DMS114 treated with DMSO at 0.1 percent for 48 hours (cell line): ENCODE measurements around the gene AMOTL2.

Source experiments
- DNase-seq: peaks from one replicate; lab custom pipeline; 2025; ENCODE audit not compliant: unreplicated experiment; lab: John Stamatoyannopoulos, UW

The AMOTL2 gene

GRCh38 chr3:134380249-134380648 lies 6.0 kb upstream of the AMOTL2 start:
- no peak for DNase-seq

- DNase-seq: no peak
Measured at GRCh38 chr3:134378818-134379217, 4.6 kb upstream of the AMOTL2 start.

GRCh38 chr3:134378384-134378783 lies 4.1 kb upstream of the AMOTL2 start:
- no peak for DNase-seq

GRCh38 chr3:134377896-134378295 lies 3.6 kb upstream of the AMOTL2 start:
- DNase-seq: no peak

GRCh38 chr3:134376786-134377426 lies 2.7 kb upstream of the AMOTL2 start:
- no peak for DNase-seq

GRCh38 chr3:134376385-134376765 lies 2.1 kb upstream of the AMOTL2 start:
- DNase-seq: no peak

GRCh38 chr3:134375582-134376384 lies 1.5 kb upstream of the AMOTL2 start:
- DNase-seq: no peak

GRCh38 chr3:134374791-134375581 lies 739 bp upstream of the AMOTL2 start:
- DNase-seq: no peak

- DNase-seq: peak; percentile 18
Measured at GRCh38 chr3:134373271-134374104, 759 bp downstream of the AMOTL2 start.

- no peak for DNase-seq
Measured at GRCh38 chr3:134372396-134373270, 1.6 kb downstream of the AMOTL2 start.

GRCh38 chr3:134371542-134372324 lies 2.5 kb downstream of the AMOTL2 start:
- no peak for DNase-seq

GRCh38 chr3:134370611-134371531 lies 3.4 kb downstream of the AMOTL2 start:
- no peak for DNase-seq

- no peak for DNase-seq
Measured at GRCh38 chr3:134369861-134370596, 4.2 kb downstream of the AMOTL2 start.

GRCh38 chr3:134369231-134369741 lies 5.0 kb downstream of the AMOTL2 start:
- no peak for DNase-seq

GRCh38 chr3:134368751-134369105 lies 5.5 kb downstream of the AMOTL2 start:
- no peak for DNase-seq

- DNase-seq: no peak
Measured at GRCh38 chr3:134367869-134368750, 6.1 kb downstream of the AMOTL2 start.
